ENCODE measurements around the gene C19orf81.

C19orf81 gene

GRCh38 chr19:50686310-50687032, 37.2 kb downstream of the C19orf81 start:
- no peak for DNase-seq

- DNase-seq = no peak
Observed at GRCh38 chr19:50688766-50689165, 39.5 kb downstream of the C19orf81 start.

- no peak for DNase-seq
Observed at GRCh38 chr19:50690439-50690838, 41.2 kb downstream of the C19orf81 start.

- DNase-seq = no peak
Observed at GRCh38 chr19:50693064-50693975, 44.1 kb downstream of the C19orf81 start.

GRCh38 chr19:50694815-50695145, 45.5 kb downstream of the C19orf81 start:
- DNase-seq = no peak

- no peak for DNase-seq
Observed at GRCh38 chr19:50695251-50696093, 46.2 kb downstream of the C19orf81 start.

- DNase-seq = no peak
Observed at GRCh38 chr19:50696094-50696483, 46.8 kb downstream of the C19orf81 start.

- DNase-seq = no peak
Observed at GRCh38 chr19:50697414-50698124, 48.3 kb downstream of the C19orf81 start.

GRCh38 chr19:50701367-50701985, 52.2 kb downstream of the C19orf81 start:
- no peak for DNase-seq

- DNase-seq = no peak
Observed at GRCh38 chr19:50702158-50702870, 53.1 kb downstream of the C19orf81 start.

GRCh38 chr19:50702871-50703829, 53.9 kb downstream of the C19orf81 start:
- no peak for DNase-seq

- no peak for DNase-seq
Observed at GRCh38 chr19:50703915-50704796, 54.9 kb downstream of the C19orf81 start.

GRCh38 chr19:50705422-50706019, 56.3 kb downstream of the C19orf81 start:
- DNase-seq = no peak

GRCh38 chr19:50706387-50706786, 57.1 kb downstream of the C19orf81 start:
- no peak for DNase-seq

GRCh38 chr19:50708179-50708879, 59.1 kb downstream of the C19orf81 start:
- no peak for DNase-seq
